Activated naive CD8-positive, alpha-beta T cell treated with anti-CD3 and anti-CD28 coated beads, Interleukin-2, amount 10 ng/mL, durations not matched to agents 7 days and 5 days (primary cell): ENCODE measurements around the gene KLHL29. TPM values are rescaled to one million over a fixed set of nuclear protein-coding genes. Genes with fewer than 3 reads are reported as not detected.

Source experiments
- ATAC-seq: fragments of 150-1000 bp; cut with Tn5 transposase; one replicate; pipeline ENCODE4 v1.10.0; 2021; ENCODE audit warnings: low read depth, moderate library complexity
- POLR2A ChIA-PET: fragments of 350-600 bp; sonication (Branson Sonifier 250); formaldehyde crosslinking; loops from one replicate; lab custom pipeline; 2021; ENCODE audit warnings: antibody characterized with exemption; lab: Charles Lee
- DNase-seq: peaks from one replicate; pipeline ENCODE4 v3.0.0; 2021
- H3K27ac Mint-ChIP-seq: one replicate; pipeline ENCODE4 v1.8.0; 2022; ENCODE audit warnings: mild to moderate bottlenecking, mixed read lengths
- H3K27me3 Mint-ChIP-seq: one replicate; pipeline ENCODE4 v1.8.0; 2022; ENCODE audit warnings: mild to moderate bottlenecking, moderate library complexity, mixed read lengths
- H3K36me3 Mint-ChIP-seq: one replicate; pipeline ENCODE4 v1.8.0; 2021; ENCODE audit warnings: mild to moderate bottlenecking, mixed read lengths
- H3K4me1 Mint-ChIP-seq: one replicate; pipeline ENCODE4 v1.8.0; 2021; ENCODE audit warnings: mixed read lengths
- H3K4me3 Mint-ChIP-seq: one replicate; pipeline ENCODE4 v1.8.0; 2022; ENCODE audit warnings: mild to moderate bottlenecking, moderate library complexity, mixed read lengths
- H3K9me3 Mint-ChIP-seq: one replicate; pipeline ENCODE4 v1.8.0; 2021; ENCODE audit warnings: mixed read lengths
- total RNA-seq, 2 experiments: library from RNA; stranded (reverse); gene quantifications; one replicate each; pipeline ENCODE4 v1.2.3, GENCODE V29; 2021

The KLHL29 gene
- total RNA-seq, 2 experiments from 2014 or later: 1.6 to 1.7 TPM

DNA sequence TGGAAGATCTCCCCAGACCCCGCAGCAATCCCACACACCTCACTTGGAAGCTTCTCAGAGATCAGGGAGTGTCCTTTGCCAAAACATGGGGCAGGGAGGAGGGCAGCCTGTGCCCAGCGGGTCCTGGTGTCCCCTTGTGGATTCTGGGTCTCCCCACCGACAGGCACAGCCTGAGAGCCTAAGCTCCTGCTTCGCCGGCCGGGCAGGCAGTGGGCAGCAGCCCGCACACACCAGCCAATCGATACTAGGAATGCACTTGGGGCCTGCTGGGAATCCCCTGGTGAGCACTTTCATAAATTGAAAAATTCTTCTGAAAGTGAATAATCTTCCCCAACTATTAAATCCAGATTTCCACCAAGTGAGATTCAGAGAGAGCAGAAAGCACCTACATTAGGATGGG, 296.0 kb downstream of the KLHL29 start:
- POLR2A ChIA-PET: no interaction called here
- peaks cover 6% of the 10 kb centered on the region for H3K9me3 Mint-ChIP-seq
- peaks cover 7% of the 10 kb centered on the region for H3K4me1 Mint-ChIP-seq
- no peak overlapping the region for H3K27ac Mint-ChIP-seq
- H3K36me3 Mint-ChIP-seq: no peaks in the 10 kb centered on the region
- no peak for DNase-seq
- no peak for ATAC-seq
- H3K27me3 Mint-ChIP-seq: peaks cover 2% of the 10 kb centered on the region
- no peak overlapping the region for H3K4me3 Mint-ChIP-seq

DNA sequence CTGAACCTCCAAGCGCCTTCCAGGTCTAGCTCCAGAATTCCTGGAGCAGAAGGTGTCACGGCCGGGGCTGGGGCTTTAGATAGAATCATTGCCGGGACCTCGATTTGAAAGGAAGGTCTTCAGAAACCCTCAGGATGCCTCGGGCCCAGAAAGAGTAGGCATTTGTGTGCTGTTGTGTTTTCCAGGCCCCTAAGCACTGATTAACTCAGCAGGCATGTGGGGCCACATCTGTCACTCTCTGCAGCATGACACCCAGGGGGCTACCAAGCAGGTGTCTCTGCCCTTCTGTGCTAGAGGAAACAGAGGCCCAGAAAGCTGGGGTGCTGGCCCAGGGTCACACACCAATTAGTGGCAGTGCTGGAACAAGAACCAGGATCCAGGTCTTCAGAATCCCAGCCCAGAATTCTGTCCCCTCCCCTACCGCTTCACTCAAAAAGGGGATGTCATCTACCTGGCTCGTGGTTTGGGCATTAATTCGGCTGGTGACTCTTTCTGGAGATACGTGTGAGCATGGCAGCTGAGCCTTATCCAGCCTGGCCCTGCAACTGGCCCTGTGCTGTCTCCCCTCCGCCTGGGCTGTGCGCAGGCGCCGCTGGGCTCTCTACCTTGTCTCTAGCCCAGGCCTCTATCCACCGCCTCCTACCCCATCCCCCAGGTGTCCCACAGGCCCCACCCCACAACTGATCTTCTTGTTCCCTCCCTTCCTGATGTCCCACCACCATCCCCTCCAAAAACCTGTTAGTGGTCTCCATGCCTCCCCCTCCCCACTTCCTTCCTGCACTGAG, 296.6 kb downstream of the KLHL29 start:
- Mint-ChIP-seq H3K27me3 (no peaks in the 10 kb centered on the region), H3K9me3 (peaks cover 6% of the 10 kb centered on the region), H3K4me1 (peaks cover 11% of the 10 kb centered on the region), H3K36me3 (no peaks in the 10 kb centered on the region), H3K27ac (no peak overlapping the region), H3K4me3 (no peak overlapping the region)
- POLR2A ChIA-PET: no interaction called here
- ATAC-seq (no peak), DNase-seq (no peak)

DNA sequence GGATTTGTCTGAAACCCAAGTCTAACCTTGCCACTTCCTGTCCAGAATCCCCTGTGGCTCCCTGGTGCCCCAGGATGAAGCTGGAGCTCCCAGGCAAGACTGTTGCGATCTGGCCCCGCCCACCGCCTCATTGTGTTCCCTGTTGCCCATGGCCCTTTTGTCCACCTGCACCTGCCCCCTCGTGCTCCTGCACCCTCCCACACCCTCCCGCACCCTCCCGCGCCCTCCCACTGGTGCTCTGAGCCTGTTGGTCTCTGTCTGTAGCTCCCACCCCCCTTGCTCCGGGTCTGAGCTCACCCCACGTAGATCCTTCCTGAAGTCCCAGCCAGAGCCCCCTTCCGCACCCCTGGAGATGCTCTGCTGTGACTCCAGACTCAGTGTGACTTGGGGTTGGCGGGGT, 297.5 kb downstream of the KLHL29 start:
- Mint-ChIP-seq H3K36me3 (no peaks in the 10 kb centered on the region), H3K4me1 (peaks cover 18% of the 10 kb centered on the region), H3K27ac (no peak overlapping the region), H3K9me3 (peaks cover 6% of the 10 kb centered on the region), H3K4me3 (no peak overlapping the region), H3K27me3 (no peaks in the 10 kb centered on the region)
- POLR2A ChIA-PET: no interaction called here
- ATAC-seq (no peak), DNase-seq (no peak)

DNA sequence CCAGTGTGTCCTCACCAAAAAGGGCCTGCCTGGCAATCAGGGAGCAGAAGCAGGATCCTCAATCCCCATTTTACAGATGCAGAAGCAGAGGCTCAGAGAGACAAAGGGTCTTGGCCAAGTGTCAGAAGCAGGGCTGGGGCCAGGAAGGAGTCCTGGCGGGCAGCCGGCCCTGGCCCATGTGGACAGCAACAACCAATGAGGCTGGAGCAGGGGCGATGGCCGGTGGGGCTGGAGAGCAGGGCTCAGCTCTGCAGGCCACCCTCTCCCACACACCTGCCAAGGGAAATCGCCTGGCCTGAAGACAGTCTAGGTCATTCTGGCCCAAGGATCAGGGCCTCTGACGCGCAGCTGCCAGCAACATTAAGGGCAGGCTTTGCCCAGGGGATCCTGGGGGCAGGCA, 298.0 kb downstream of the KLHL29 start:
- Mint-ChIP-seq H3K27ac (no peak overlapping the region), H3K4me1 (peaks cover 18% of the 10 kb centered on the region), H3K36me3 (no peaks in the 10 kb centered on the region), H3K27me3 (no peaks in the 10 kb centered on the region), H3K9me3 (peaks cover 3% of the 10 kb centered on the region), H3K4me3 (no peak overlapping the region)
- POLR2A ChIA-PET: no interaction called here
- DNase-seq (no peak), ATAC-seq (no peak)

DNA sequence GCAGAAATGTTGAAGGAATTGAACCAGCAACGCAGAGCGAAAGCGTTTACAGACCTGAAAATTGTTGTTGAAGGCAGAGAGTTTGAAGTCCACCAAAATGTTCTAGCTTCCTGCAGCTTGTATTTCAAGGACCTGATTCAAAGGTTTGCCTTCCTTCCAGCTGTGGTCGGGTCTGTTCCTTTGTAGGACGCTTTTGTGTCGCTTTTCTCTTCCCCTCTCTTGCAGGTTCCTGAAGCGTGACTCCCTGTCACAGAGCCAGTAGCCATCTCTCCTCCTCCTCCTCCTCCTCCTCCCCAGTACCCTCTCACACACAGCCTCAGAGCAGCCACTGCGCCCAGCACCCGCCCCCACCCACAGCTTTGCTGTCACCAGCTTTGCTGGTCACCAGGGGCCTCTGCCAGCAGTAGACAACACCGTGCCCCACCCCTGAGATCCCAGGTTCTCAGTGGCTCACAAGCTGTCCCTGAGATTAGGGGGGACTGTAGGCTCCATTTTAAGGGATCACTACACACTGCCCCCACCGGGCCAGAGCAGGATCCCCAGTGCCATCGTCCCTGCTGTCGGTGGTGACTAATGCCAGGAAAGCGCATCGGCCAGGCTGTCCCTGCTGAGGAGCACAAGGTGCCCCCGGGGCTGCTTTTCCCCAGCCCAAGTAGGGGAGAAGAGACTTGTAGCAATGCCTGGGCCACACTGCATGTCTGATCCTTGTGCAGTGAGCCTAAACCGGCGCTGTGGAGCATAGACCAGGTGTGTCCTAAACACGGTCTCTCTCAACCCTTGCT, 299.6 kb downstream of the KLHL29 start:
- ATAC-seq: no peak
- Mint-ChIP-seq H3K4me1 (peaks cover 18% of the 10 kb centered on the region), H3K36me3 (no peaks in the 10 kb centered on the region), H3K4me3 (no peak overlapping the region), H3K27ac (no peak overlapping the region), H3K27me3 (no peaks in the 10 kb centered on the region), H3K9me3 (no peaks in the 10 kb centered on the region)
- POLR2A ChIA-PET: no interaction called here
- DNase-seq: no peak

DNA sequence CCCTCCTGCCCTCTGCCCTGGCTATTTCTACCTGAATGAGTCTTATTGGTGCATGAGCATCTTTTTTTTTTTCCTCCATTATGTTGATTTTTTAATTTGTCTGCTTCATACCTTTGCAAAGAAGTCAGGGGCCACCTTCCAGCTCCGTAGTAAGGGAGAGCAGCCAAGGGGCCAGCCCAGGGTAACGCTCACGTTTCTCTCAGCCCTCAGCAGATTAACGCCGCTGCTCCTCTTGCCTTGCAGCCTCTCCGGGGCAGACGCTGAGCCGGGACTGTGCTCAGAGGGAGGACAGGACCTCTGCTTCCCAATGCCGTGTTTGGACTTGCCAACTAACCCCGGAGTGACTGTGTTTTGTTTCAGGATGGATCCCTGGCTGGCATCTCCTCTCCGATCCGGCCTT, 300.2 kb downstream of the KLHL29 start:
- POLR2A ChIA-PET: no interaction called here
- no peaks in the 10 kb centered on the region for H3K27me3 Mint-ChIP-seq
- peaks cover 18% of the 10 kb centered on the region for H3K4me1 Mint-ChIP-seq
- no peak overlapping the region for H3K27ac Mint-ChIP-seq
- no peaks in the 10 kb centered on the region for H3K36me3 Mint-ChIP-seq
- no peaks in the 10 kb centered on the region for H3K9me3 Mint-ChIP-seq
- no peak overlapping the region for H3K4me3 Mint-ChIP-seq
- no peak for DNase-seq
- no peak for ATAC-seq

DNA sequence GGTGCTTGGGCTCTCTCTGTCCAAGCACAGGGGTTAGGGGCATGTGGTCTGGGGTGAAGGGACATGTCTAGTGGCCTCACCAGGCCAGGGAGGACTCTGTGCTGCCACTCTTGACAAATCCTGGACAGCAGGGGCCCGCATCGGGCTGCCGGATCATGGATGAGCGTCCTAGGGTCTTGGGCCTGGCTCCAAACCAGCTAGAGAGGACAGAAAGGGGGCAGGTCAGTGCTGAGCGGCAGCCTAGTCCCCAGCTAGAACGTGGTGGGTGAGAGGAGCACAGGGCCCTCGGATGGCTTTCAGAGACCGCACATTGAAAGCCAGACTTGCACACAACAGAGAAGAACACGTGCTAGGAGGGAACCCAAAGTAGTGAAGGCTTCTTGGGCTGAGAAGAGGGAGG, 300.7 kb downstream of the KLHL29 start:
- POLR2A ChIA-PET: no interaction called here
- ATAC-seq (no peak), DNase-seq (no peak)
- Mint-ChIP-seq H3K4me3 (no peak overlapping the region), H3K4me1 (peaks cover 18% of the 10 kb centered on the region), H3K27ac (no peak overlapping the region), H3K27me3 (no peaks in the 10 kb centered on the region), H3K36me3 (no peaks in the 10 kb centered on the region), H3K9me3 (no peaks in the 10 kb centered on the region)

DNA sequence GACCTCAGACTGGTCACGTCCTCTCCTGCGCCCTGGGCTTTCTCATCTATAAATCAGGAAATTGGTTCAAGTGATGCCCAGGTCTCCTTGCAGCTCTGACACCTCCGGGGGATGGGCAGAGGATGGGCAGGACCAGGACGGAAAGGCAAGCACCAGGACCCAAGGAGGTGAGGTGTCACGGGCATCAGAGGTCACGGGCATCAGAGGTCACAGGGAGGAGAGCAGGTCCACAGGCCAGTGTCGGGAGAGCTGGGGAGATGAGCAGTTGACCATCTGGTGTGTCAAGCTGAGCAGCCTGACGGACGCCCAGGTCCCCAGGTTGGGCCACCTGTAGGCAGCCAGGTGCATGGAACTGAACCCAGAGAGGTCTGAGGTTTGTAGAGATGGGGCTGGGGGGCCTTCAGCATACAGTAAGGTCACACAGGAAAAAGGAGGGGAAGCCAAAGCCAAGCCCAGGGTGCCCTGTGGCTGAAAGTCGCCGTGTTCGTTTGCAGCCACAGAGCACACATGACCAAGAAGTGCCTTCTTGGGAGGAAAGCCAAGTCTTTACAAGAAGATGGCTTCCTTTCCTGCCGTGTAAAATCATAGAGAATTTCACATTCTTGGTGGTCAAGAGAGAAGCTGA, 301.5 kb downstream of the KLHL29 start:
- POLR2A ChIA-PET: no interaction called here
- ATAC-seq (peak; percentile 29), DNase-seq (no peak)
- Mint-ChIP-seq H3K4me3 (no peak overlapping the region), H3K9me3 (no peaks in the 10 kb centered on the region), H3K36me3 (no peaks in the 10 kb centered on the region), H3K27ac (no peak overlapping the region), H3K4me1 (peaks cover 18% of the 10 kb centered on the region), H3K27me3 (no peaks in the 10 kb centered on the region)

DNA sequence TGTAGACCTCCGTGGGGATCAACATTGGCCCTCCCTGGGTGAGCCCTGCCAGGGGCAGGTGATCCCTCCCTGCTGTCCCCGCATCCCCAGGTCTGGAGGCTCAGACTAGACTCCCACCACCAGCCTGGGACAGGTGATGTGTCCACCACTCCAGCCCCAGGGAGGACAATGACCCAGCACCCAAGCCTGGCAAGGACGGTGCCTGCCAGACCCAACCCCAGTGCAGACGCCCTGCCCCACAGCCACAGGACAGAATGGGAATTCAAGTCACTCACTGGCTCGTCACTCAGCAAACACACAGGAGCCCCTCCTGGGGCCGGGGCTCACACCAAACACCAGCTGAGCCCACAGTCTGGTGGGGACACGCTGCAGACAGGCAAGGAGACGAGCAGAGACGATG, 302.2 kb downstream of the KLHL29 start:
- no peak overlapping the region for H3K4me3 Mint-ChIP-seq
- H3K4me1 Mint-ChIP-seq: peaks cover 18% of the 10 kb centered on the region
- H3K27ac Mint-ChIP-seq: no peak overlapping the region
- DNase-seq: no peak
- H3K36me3 Mint-ChIP-seq: no peaks in the 10 kb centered on the region
- POLR2A ChIA-PET: no interaction called here
- no peaks in the 10 kb centered on the region for H3K9me3 Mint-ChIP-seq
- no peaks in the 10 kb centered on the region for H3K27me3 Mint-ChIP-seq
- no peak for ATAC-seq

DNA sequence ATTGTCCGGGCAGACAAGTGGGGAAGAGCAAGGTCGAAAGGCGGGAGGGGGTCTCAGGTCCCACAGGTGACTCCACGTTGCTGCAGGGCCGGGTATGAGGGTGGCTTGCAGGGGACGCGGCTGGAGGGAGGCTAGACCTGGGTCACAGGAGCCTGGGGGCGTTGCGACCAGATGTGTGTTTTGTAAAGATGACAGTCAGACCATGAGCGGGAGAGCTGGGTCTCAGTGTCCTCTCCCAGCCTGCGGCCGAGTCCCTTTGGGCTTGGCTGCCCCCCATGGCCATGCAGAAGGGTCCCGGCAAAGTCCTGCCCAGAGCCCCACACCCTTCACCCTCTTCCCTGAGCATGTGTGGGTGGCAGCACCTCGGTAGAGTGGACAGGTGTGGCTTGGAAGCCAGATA, 302.7 kb downstream of the KLHL29 start:
- Mint-ChIP-seq H3K36me3 (no peaks in the 10 kb centered on the region), H3K4me3 (no peak overlapping the region), H3K27ac (no peak overlapping the region), H3K4me1 (peaks cover 17% of the 10 kb centered on the region), H3K9me3 (no peaks in the 10 kb centered on the region), H3K27me3 (no peaks in the 10 kb centered on the region)
- POLR2A ChIA-PET: no interaction called here
- ATAC-seq (no peak), DNase-seq (no peak)

DNA sequence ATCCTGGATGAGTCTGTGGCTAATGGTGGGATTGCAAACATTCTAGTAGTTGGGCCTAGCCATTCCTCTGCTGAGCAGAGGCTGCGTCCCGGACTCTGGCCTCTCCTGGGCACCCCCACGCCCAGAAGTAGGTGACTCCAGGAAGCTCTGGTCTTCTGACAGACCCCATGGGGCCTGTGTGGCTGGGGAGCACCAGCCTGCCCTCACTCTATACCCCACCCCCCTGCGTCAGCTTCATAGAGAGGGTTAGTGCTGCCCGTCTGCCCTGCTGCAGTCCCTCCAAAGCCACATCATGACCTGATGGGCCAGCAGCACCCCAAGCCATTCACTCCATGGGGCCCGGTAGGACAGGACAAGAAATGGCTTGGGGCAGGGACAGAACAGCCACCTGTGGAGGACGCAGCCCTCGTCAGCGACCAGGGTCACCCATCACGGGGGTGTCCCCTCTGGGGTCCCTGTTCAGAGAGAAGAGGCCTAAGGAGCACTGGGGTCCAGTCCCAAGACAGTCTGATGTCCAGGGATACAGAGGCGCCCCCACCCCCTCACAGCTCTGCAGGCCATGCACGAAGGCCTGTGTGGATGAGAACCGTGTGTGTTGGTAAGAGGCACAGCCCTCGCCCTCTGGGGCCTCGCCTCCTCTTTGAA, 303.6 kb downstream of the KLHL29 start:
- Mint-ChIP-seq H3K4me3 (no peak overlapping the region), H3K27ac (no peak overlapping the region), H3K4me1 (peaks cover 17% of the 10 kb centered on the region), H3K9me3 (no peaks in the 10 kb centered on the region), H3K27me3 (no peaks in the 10 kb centered on the region), H3K36me3 (no peaks in the 10 kb centered on the region)
- POLR2A ChIA-PET: no interaction called here
- ATAC-seq (no peak), DNase-seq (no peak)

DNA sequence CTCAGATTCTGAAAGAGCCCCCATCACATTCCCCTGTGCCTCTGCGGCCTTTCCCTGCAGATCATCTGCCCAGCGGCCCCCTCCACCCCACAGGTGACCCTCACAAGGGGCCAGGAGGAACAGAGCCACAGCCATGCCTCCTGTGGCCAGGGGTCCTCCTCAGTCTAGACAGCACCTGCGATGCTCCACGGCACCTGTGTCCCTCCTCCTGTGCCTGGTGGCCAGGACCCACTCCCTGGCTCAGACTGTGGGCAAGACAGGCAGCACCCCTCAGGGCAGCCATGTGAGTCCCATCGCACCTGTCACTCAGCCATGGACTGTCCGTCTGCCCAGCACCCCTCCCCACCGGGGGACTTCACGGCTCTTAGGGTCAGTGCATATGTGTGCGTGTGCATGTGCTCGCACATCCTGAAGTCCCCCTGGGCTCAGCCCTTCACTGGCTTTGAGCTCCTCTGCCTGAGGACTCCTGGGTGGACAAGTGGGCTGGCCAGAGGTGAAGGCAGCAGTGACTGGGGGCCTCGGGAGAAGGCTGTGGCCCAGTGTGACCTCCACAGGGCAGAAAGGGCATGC, 304.2 kb downstream of the KLHL29 start:
- H3K4me1 Mint-ChIP-seq: peaks cover 17% of the 10 kb centered on the region
- H3K9me3 Mint-ChIP-seq: no peaks in the 10 kb centered on the region
- POLR2A ChIA-PET: no interaction called here
- no peak overlapping the region for H3K4me3 Mint-ChIP-seq
- H3K27ac Mint-ChIP-seq: no peak overlapping the region
- DNase-seq: no peak
- no peaks in the 10 kb centered on the region for H3K27me3 Mint-ChIP-seq
- no peak for ATAC-seq
- H3K36me3 Mint-ChIP-seq: no peaks in the 10 kb centered on the region

DNA sequence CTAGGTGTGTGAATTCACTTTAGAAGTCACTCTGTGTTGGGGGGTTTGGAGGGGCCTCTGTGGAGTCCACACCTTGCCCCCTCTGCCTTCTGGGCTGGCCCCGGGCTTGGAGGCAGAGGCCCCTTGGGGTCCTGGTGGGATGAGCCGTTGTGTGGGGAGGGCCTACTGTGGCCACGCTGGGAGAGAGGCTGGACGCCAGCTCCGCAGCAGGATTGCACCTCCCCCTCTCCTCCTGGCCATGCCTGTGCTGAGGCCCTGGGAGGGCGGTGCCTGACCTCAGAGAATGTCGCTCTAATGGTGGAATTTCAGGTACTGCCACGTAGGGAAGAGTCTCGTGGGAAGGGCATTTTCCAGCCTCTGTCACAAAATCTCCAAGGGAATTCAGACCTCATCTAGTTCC, 304.9 kb downstream of the KLHL29 start:
- H3K27ac Mint-ChIP-seq: no peak overlapping the region

More for the DNA sequence above, 304.9 kb downstream of the KLHL29 start:
- Mint-ChIP-seq H3K4me3 (no peak overlapping the region), H3K27me3 (no peaks in the 10 kb centered on the region), H3K36me3 (no peaks in the 10 kb centered on the region), H3K9me3 (no peaks in the 10 kb centered on the region), H3K4me1 (peaks cover 14% of the 10 kb centered on the region)
- ATAC-seq (no peak), DNase-seq (no peak)
- POLR2A ChIA-PET: no interaction called here
